ENCODE measurements around the gene PTK6.

DNA sequence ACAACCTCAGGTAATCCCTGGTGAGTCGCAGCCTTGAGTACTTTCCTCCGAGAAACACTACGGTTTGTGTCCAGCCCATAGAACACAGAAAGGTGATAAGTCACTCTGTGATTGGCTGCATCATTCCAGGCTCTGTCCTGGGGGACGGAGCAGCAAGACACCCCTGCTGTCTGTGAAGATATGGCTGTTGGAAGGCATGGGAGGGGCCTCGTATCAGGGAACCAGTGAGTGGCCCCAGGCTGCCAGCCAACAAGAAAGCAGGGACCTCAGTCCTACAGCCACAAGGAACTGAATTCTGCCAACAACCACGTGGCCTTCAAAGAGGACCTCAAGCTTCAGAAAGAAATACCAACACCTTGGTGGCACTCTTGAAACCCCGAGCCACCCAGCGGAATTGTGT, 31.9 kb downstream of the PTK6 start:
- no peak for TF ChIP-seq POLR2AphosphoS5 (IDR thresholded peaks at IDR 0.05; ENCODE audit: low read depth, low read length)
- TF ChIP-seq POLR2A (IDR thresholded peaks at IDR 0.05; ENCODE audit: low read depth, low read length) = no peak
